GM18873 (cell line): Measurements from ENCODE around the gene SPINK14.

Source experiments
- ATAC-seq: cut with Tn5 transposase; IDR thresholded peaks from one replicate; pipeline ENCODE4 v1.9.1; 2021; ENCODE audit warnings: mild to moderate bottlenecking, moderate library complexity, moderate number of reproducible peaks; ENCODE audit not compliant: unreplicated experiment, low FRiP score

Gene SPINK14, protein sequence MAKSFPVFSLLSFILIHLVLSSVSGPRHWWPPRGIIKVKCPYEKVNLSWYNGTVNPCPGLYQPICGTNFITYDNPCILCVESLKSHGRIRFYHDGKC

DNA sequence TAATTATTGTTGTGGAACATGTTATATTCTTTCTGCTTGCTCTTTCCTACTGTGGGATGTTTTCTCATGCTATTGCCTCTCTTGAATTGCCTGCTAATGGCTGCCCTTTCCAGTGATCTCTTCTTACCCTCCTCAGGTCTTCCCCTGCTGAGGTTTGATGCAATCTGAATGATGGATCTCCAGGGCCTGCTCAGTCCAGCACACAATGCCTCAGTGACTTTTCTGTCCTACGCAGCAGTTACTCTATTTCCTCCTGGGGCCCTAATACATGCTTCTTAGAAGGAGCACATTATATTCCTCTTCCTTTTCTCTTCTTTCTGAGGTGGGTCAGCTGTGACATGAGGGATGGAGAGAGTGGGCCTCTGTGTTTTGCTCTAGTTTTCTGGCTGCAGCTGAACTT lies at the start of gene SPINK14:
TSS of gene SPINK14 (plus strand) at position 301 of the 400 bp plus-strand sequence. CDS start 1,187 bp downstream, outside the sequence.
- ATAC-seq = no peak

DNA sequence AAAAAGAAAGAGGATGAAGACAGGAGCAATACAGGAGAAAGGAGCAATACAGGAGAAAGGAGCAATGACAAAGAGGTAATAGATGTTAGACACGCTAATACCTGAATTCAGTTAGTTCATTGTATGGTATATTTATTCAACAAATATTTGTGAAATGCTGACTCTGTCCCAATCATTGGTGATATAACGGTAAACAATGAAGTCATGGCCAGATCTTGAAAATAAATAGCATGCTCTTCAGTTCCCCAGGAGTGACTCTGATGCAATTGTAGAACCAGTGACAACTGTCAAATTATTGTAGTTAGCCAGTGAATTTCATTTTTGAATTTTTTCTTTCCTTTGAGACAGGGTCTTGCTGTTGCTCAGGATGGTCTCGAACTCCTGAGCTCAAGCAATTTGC lies 48.0 kb upstream of the SPINK14 start:
- no peak for ATAC-seq

DNA sequence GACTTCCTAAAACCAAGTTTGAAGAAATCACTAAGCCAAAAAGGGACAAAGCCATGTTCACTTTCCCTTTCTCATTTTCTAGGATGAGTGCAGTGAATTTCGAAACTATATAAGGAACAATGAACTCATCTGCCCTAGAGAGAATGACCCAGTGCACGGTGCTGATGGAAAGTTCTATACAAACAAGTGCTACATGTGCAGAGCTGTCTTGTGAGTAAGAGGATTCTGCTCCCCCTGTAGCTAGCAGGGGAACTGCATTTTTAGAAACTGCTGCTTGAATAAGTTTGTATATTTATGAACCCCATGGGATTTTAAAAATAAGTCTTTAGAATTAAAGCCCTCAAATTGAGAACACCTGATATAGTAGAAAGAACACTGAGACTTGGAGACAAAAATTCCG lies 42.7 kb upstream of the SPINK14 start:
- ATAC-seq = no peak

DNA sequence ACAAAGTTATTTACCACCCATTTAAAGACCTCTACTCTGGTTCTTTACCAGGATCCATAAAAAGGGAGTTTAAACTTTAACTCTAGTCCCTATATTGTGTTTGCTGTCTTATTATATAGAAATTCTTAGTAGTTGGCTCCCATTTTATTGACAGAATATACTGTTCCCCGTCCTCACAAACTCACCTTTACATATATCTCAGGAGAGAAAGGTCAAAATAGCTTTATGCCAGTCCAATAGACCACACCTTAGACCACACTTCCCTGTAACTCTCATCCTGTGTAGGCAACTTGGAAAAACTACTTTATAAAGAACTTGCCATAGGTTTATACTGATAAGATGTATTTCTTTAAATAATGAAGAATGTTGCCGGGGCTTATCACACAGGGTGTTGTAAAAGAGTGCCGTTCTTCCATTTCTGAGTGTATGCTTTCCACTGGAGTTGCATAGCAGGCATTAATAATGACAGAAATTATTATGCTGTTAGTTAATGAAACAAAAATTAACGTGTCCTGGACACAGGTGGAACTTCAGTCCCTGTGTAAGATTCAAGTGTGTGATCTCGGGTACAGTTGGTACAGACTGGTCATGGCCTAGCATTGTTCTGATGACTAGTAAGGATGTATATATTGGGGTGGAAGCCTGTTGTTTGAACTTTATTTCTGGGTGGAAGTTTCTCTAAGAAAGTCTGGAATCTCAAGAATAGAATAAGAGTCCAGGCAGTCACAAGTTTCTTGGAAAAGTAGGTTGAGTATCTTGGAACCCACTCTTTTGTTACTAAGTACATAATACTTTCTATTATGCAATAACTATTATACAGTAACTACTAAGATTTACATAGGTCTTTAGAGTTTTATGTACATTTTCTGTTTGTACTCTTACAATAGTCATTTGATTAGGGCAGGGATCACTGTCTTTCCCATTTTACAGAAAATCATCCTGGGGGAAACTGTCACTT lies 33.0 kb upstream of the SPINK14 start:
- ATAC-seq = no peak

DNA sequence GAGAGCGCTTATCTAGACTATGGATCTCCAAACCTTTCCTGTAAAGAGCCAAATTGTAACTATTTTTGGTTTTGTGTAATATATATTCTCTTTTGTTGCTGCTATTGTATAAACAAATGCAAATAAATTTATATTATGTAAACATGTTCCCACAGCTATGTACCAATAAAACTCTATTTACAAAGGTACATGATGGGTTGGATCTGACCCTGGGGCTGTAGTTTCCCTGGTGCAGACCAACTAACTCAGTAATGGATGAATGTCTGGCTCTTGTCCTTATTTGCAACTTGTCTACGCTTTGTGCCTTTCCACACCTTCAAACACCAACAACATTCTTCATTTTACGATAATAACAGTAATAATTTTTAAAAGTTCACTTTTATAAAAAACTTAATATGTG lies 27.5 kb upstream of the SPINK14 start:
- no peak for ATAC-seq

DNA sequence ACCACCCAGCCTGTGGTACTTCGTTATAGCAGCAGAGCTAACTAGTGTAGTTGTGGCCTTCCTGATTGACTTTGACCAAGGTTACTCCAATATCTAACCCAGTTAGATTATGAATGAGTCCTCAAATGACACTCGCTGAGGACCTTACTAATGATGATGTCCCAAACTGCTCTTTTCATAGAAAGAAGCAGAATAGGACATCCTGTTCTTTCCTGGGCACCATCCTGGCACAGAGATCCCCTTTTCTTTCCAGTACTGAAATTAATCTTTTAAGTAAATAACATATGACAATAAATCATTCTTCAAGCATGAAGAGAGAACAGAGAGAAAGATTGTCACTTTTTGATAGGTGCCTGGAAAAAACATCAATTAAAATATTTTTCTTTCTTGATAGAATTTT lies 26.7 kb upstream of the SPINK14 start:
- no peak for ATAC-seq

DNA sequence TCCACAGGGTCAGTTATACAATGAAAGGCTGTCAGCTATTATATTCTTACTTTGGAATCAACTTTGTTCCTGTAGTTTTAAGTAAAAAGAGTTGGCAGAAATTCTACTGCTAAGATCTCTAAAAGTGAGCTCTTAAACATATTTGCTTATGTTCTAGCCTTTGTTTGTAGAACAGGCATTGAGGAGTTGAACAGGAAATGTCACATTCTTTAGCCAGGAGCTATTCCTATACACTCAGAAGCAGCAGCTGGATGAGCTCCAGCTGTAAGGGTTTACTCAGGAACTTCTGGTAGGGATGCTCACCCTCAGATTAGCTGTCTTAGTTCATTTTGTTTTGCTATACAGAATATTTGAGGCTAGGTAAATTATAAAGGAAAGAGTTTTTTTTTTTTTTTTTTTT lies 22.4 kb upstream of the SPINK14 start:
- no peak for ATAC-seq

DNA sequence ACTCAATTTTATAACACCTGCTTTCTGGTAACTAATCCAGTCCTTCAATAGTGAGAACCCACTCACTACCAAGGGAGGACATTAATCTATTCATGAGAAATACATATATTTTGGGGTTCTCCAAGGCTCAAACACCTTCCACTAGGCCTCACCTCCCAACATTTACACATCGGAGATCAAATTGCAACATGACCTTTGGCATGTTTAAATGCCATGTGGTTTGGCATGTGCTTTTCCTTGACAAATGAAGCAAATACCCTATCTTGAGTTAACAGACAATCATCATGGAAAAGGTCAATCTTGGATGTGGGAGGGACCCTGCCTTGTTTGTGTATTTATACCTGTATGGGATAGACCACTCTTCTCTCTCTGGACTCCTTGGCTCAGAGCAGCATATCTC lies 21.9 kb upstream of the SPINK14 start:
- ATAC-seq = no peak

DNA sequence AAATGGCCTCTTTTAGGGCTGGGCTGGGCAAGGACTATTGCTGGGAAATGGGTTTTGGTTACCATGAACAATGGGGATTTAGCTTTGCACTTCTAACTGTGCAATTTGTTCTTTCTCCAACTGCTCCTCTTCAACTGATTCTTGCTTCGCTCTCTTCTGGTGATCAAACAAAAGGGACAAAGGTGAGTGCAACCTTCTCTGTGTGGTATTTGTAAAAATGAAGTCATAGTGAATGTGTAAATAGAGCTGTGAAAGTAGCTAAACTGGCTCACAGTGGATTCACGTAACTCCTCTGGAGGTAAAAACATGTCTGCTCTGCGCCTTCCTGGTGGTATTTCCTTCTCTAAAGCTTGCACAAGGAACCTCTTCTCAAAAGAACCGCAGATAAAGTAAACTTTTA lies 20.9 kb upstream of the SPINK14 start:
- ATAC-seq = no peak

DNA sequence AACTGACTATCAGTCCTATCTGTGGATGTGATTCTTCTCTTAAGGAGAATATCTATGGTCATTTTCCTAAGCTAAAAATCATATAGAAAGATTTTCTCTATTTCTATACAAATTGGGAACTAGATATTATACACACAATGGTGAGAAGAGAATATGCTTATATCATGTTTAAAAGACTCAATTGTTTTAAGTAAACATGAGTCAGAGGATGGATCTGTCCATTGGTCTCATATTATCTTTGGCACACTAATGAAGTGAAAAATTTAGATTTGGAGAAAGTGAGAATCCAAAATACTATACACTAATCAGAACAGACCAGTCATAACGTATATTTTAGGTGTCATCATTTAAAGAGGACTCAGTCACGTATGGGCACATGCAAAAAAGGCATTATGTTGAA lies 16.5 kb upstream of the SPINK14 start:
- ATAC-seq = no peak

DNA sequence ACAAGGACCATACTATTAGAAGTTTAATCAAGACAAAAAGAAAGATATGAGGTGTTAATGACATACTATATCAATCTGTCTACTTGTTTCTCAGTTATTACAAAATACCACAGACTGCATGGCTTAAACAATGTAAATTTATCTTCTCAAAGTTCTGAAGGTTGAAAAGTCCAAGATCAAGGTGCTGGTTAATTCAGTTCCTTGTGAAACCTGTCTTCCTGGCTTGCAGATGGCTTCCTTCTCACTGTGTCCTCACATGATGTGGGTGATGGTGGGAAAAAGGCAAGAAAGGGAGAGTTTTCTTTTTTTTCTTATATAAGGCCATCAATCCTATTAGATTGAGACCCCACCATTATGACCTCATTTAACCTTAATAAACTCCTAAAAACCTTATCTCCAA lies 15.6 kb upstream of the SPINK14 start:
- no peak for ATAC-seq

DNA sequence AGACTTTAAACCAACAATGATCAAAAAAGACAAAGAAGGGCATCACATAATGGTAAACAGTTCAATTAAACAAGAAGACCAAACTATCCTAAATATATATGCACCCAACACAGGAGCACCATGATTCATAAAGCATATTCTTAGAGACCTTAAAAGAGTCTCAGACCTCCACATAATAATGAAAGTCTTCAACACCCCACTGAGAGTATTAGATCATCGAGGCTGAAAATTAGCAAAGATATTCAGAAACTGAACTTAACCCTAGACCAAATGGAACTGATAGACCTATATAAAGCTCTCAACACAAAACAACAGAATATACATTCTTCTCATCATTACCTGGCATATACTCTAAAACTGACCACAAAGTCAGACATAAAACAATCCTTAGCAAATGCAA lies 11.7 kb upstream of the SPINK14 start:
- no peak for ATAC-seq

DNA sequence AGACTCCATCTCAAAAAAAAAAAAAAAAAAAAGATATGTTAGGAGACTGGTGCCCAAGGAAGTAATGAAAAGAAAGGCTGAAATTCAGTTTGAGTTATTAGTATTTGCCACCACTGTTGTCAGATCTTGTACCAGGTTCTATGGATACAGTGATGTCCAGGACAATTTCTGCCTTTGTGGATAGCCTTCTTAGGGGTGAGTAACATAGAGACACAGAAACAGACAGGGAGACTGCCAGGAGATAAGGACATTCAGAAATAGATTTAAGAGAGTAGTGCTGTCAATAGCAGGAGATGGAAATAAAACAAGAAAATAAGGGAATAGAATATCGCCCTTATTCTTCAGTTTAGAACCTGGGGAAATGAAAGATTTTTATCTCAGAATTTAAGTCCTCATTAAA lies 6.3 kb upstream of the SPINK14 start:
- no peak for ATAC-seq

DNA sequence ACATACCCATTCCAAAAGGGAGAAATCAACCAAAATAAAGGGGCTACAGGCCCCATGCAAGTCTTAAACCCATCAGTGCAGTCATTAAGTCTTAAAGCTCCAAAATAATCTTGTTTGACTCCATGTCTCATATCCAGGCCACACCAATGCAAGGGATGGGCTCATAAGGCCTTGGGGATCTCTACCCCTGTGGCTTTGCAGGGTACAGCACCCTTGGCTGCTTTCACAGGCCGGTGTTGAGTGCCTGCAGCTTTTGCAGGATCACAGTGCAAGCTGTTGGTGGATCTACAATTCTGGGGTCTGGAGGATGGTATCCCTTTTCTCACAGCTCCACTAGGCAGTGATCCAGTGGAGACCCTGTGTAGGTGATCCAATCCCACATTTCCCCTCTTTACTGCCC lies 5.0 kb upstream of the SPINK14 start:
- ATAC-seq = no peak

DNA sequence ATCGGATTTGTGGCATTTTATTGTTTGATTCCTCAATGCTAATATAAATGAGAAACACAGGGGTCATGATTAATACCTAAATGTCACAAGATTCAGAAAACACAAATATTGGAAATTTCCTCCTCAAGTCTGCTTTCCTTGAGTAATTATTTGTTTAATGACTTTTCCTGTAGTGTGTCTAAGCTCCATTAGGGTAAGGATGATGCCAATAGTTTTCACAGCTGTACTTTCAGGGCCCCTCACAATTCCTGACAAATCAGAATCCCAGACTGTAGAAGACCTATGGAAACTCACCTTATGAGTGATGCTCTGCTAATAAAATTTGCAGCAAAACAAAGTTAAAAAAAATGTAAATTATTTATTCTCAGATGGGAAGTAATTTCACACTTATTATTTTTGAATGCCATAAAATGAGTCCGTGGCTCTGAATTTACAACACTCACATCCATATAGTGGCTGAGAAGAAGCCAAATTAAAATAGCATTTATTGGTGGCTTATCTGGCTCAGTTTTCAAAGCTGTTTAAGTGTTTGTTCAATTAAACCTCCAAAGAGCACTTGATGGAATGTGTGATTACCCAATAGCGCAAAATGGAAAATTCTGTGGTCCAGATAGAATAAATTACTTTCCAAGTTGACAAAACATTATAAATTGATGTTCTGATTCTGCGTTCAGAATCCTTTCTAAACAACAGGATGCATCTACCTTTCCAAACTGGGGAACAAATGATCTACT lies 1.6 kb upstream of the SPINK14 start:
- ATAC-seq = no peak

DNA sequence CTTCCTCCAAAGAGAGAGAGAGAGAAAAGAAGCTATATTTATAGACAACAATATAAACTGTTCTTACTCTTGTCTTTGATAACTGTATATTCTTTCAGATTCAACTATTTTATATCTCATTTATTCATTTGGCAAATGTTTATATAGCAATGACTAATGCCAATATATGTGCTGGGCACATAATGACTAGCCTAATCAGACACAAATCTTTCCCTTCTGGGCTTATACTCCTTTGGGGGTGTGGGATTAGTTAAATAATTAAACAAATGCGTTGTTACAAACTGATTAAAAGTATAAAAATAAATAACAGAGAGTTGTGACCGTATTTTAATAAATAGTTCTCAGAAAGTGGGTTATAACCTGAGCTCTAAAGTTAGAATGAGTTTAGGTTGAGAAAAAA lies 4.0 kb downstream of the SPINK14 start:
- ATAC-seq = no peak

DNA sequence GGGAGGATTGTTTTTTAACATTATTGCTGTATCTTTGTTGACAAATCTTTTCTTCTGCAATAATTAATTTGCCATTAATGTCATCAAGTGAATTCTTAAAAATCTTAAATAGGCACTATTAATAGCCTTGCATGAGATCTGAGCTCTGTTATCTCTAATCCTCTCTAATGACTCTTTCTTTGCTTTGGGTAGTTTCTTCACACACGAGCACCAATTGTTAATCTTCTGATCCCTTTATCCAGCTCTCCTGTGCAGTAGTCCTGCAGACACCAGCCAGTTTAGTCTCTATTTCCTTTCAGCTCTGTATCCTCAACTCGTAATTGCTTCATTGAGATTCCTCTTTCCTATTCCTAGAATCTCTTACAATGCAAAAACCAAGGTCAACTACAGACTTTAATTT lies 8.1 kb downstream of the SPINK14 start:
- ATAC-seq = no peak

DNA sequence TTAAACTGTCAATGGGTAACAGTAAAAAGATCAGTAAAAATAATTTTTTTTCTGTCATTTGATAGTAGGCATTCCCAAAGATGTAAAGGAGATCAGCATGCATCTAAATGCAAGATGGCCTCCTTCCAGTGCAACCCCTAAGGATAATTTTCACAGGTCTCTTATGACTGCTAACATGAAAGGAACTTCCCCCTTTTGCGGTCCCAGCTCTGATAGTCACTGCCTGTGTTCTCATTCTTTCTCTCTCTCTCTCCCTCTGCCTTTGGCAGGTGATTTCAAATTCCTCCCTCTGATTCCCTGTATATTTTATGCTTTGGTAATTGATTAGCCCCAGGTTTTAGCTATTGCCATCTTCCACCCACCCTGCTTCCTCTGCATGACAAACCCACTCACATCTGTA lies 8.9 kb downstream of the SPINK14 start:
- ATAC-seq = no peak

DNA sequence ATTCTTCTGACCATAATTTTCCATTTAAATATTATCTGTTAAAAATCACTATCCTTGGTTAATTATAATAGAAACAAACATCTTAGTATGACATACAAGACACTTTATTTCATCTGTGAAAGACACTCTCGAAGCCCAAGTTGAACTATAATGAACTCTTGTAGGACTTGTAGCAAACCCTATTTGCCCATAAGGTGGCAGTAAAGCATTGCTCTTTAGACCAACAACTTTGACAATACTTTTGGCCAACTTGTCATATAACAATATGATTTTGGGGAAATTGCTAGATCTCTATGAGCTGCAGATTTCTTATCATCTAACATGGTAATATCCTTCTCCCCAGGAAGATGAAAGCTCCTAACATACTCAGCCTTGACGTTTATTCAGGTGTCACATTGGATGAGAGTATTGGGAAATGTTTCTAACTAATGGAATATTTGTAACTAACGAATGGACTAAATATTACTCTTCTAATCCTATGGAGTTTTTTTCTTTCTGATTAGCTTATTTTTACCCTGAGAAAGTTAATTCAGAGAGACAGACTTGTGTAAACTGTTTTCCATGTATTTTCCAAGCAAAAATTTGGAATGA lies 11.0 kb downstream of the SPINK14 start:
- no peak for ATAC-seq

DNA sequence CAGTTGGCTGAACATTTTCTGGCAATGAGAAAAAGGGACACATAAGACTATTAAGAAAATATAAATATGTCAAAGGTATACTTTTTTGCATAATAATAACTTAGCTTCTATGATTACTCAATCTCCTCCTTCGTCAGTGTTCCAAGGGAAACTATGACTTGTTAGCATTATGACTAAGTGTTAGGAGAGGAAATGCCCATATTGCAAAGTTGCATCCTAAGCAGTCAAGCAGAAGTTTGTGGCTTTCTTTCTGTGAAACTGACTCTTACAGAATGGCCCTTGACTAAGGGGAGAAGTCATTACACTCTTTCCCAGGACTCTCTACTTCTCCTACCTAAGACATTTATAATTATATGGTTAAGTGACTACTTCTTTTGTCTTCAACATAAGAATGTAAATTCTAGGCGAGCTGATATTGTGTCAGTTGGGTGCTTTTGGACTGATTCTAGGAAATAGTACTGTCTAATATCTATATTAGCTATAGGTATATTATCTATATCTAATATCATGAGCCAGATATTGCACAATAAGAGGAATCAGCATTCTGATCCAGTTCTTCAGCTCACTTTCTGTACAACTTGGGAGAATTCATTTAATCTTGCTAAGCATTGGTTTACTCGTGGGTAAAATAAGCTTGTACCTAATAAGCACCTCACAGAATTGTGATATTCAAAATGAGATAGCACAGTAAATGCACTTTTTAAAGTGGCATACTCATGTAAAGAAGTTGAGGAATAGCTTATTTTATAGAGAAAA lies 18.1 kb downstream of the SPINK14 start:
- peak; percentile 60 for ATAC-seq
